Measurements from ENCODE around the gene CXorf65.

CXorf65 gene

DNA sequence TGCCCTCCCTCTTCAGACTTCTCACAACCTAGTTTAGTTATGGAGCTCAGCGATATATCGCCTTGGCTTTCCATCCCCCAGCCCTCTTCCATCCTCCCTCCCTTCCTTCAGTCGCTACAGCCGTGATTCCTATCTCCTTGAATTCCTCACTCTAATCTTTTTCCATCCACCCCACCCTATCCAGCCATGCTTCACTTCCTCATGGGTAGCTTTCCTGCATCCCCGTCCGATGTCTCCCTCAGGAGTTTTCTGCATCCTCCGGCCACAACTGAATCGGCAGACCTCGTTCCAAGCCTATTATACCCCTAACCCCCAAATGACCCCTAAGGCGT, 38.9 kb downstream of the CXorf65 start:
- peak overlapping the region; percentile 78 for H3K4me3 ChIP-seq (replicated peaks; ENCODE audit: low read depth, low read length)
- no peak for DNase-seq (ENCODE audit: low read depth)
- TF ChIP-seq, protein P1, sequence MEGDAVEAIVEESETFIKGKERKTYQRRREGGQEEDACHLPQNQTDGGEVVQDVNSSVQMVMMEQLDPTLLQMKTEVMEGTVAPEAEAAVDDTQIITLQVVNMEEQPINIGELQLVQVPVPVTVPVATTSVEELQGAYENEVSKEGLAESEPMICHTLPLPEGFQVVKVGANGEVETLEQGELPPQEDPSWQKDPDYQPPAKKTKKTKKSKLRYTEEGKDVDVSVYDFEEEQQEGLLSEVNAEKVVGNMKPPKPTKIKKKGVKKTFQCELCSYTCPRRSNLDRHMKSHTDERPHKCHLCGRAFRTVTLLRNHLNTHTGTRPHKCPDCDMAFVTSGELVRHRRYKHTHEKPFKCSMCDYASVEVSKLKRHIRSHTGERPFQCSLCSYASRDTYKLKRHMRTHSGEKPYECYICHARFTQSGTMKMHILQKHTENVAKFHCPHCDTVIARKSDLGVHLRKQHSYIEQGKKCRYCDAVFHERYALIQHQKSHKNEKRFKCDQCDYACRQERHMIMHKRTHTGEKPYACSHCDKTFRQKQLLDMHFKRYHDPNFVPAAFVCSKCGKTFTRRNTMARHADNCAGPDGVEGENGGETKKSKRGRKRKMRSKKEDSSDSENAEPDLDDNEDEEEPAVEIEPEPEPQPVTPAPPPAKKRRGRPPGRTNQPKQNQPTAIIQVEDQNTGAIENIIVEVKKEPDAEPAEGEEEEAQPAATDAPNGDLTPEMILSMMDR (IDR thresholded peaks at IDR 0.05; ENCODE audit: low read length, missing control alignments) = no peak

DNA sequence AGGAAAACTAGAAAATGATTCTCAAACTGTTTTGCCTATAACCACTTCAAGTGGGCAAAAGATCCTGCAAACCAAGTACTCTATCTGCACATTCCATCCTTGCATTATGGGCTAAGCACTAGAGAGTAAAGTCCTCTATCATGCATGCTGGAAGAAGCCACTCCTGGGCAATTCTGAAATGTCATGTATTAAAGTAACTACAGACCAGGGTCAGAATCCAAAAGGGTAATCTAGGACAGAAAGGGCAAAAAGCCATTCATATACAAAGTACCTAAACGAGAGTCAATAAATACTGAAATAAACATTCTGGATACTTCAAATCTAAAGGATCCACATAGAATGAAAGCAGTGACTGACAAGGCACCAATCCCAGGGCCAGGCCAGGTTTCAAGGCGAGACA, 39.5 kb downstream of the CXorf65 start:
- peak overlapping the region; percentile 78 for H3K4me3 ChIP-seq (replicated peaks; ENCODE audit: low read depth, low read length)
- TF ChIP-seq, protein P1 (IDR thresholded peaks at IDR 0.05; ENCODE audit: low read length, missing control alignments) = no peak
- DNase-seq (ENCODE audit: low read depth) = no peak

DNA sequence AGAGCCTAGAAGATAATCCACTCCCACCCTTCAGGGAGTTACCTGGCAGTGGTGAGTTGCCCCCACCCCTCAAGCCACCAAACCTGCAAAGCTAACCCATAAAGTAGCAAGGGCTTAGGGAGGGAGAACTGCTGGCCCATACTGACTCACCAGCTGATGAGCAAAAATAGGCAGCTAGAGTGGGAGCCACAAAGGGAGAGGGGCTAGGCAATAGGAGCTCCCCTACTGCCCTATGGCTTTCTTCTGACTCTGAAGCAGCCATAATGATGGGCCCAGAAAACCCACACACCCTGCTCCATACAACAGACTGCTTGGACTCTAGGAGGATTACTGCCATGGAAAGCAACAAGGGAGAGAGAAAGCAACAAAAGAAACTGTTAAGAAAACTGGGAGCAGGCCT, 46.4 kb downstream of the CXorf65 start:
- no peak overlapping the region for H3K4me3 ChIP-seq (replicated peaks; ENCODE audit: low read depth, low read length)
- no peak for DNase-seq (ENCODE audit: low read depth)
- TF ChIP-seq, protein P1 (IDR thresholded peaks at IDR 0.05; ENCODE audit: low read length, missing control alignments) = no peak

DNA sequence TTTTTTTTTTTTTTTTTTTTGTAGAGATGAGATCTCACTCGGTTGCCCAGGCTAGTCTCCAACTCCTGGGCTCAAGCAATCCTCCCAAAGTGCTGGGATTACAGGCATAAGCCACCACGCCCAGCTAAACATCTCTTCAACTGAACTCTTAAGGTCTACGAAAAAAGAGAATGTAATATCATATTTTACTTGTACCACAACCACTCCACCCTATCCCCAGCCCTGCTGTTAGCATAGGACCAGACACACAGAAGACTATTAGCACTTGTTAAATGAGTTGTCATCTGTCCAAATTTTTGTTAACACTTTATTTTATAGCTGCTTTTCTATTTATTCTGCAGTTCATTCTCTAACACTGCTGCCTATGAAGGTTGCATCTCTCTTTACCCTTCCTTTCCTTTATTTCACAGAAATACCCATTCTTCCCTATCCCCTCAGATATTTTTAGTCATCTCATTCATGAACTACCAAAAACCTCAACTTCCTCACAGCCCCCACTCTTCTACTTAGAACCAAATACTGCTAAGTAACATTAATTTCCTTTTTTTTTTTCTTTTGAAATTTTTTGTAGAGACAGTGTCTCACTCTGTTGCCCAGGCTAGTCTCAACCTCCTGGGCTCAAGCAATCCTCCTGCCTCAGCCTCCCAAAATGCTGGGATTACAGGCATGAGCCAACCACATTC, 48.6 kb downstream of the CXorf65 start:
- no peak overlapping the region for H3K4me3 ChIP-seq (replicated peaks; ENCODE audit: low read depth, low read length)
- TF ChIP-seq, protein P1 (IDR thresholded peaks at IDR 0.05; ENCODE audit: low read length, missing control alignments) = no peak
- DNase-seq (ENCODE audit: low read depth) = no peak

DNA sequence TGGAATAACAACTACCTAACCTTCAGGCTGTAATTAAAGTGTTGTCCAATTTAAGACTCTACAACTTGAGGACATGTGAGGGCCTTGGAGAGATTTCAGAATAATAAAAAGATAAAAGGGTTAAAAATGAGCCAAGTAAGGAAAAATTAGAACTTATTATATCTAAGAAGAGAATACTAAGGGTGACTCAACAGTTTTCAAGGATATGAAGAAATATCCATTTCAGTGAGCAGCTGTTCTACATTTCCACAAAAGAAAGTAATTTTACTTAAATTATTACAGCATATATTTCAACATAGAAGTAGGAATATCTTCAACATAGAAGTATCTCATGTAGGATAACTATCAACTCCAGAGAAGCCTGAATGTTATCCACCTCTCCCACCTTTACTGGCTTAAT, 49.7 kb downstream of the CXorf65 start:
- TF ChIP-seq, protein P1 (IDR thresholded peaks at IDR 0.05; ENCODE audit: low read length, missing control alignments) = no peak
- peak; percentile 75 for DNase-seq (ENCODE audit: low read depth)

More for the DNA sequence above, 49.7 kb downstream of the CXorf65 start:
- H3K4me3 ChIP-seq (replicated peaks; ENCODE audit: low read depth, low read length) = no peak overlapping the region

Measured in fibroblast of pulmonary artery (primary cell).